CD14-positive monocyte (primary cell): ENCODE results near the gene MADD. TPM values are rescaled to one million over a fixed set of nuclear protein-coding genes. Genes with fewer than 3 reads are reported as not detected.
A peak's percentile ranks its signal among the peaks of the same experiment; 100 is the strongest.

Source experiments
- DNase-seq, 3 donors: peaks; one replicate each; pipeline ENCODE4 v3.0.0-alpha.2; 2011 to 2022
- H2AFZ ChIP-seq: 2 replicates; pipeline ENCODE4 v1.6.0; 2012; ENCODE audit warnings: mild to moderate bottlenecking, low read depth, low read length, inconsistent platforms; ENCODE audit not compliant: insufficient read depth, poor library complexity, severe bottlenecking
- H3K27ac ChIP-seq, 2 donors: 1 replicate in 1 of 2; 2 replicates in 1 of 2; pipeline ENCODE4 v1.5.1; 2012 to 2013; ENCODE audit warnings: low read length in 2 of 2, control low read depth in 1 of 2, inconsistent platforms in 1 of 2, low read depth in 1 of 2, mild to moderate bottlenecking in 1 of 2
- H3K27me3 ChIP-seq, 2 donors: one replicate each; pipeline versions ENCODE4 v1.6.0 to v1.6.1; 2011 to 2013; ENCODE audit warnings: low read length in 2 of 2; ENCODE audit not compliant: control insufficient read depth in 2 of 2, insufficient read depth in 2 of 2
- H3K36me3 ChIP-seq, 2 donors: replicated peaks in 1 of 2; 1 replicate in 1 of 2; 2 replicates in 1 of 2; pipeline versions ENCODE4 v1.5.1 to v1.6.1; 2012 to 2013; ENCODE audit warnings: low read length in 2 of 2, control low read depth in 1 of 2, inconsistent platforms in 1 of 2, mild to moderate bottlenecking in 1 of 2; ENCODE audit not compliant: insufficient read depth in 2 of 2, control insufficient read depth in 1 of 2
- H3K4me1 ChIP-seq, 2 donors: 1 replicate in 1 of 2; 2 replicates in 1 of 2; pipeline versions ENCODE4 v1.5.1 to v1.6.1; 2012 to 2013; ENCODE audit warnings: low read length in 2 of 2, control low read depth in 1 of 2, inconsistent platforms in 1 of 2, mild to moderate bottlenecking in 1 of 2, moderate library complexity in 1 of 2; ENCODE audit not compliant: insufficient read depth in 2 of 2, control insufficient read depth in 1 of 2
- H3K4me2 ChIP-seq: replicated peaks from 2 replicates; pipeline ENCODE3; 2012; ENCODE audit warnings: low read length, moderate library complexity, mild to moderate bottlenecking; ENCODE audit not compliant: poor library complexity, severe bottlenecking; ENCODE audit errors: extremely low read depth
- H3K4me3 ChIP-seq, 3 experiments: fragments of 200-600 bp in 1 of 3; sonication (generic) in 1 of 3; replicated peaks in 1 of 3; 1 replicate in 2 of 3; 2 replicates in 1 of 3; pipeline ENCODE4 v1.5.1; 2011 to 2013; ENCODE audit warnings: low read length in 3 of 3, mild to moderate bottlenecking in 3 of 3, control low read depth in 2 of 3, low read depth in 2 of 3, inconsistent platforms in 1 of 3, moderate library complexity in 1 of 3
- H3K79me2 ChIP-seq: 2 replicates; pipeline ENCODE4 v1.6.0; 2012; ENCODE audit warnings: mild to moderate bottlenecking, control low read depth, inconsistent platforms, low read length, moderate library complexity; ENCODE audit not compliant: insufficient read depth
- H3K9ac ChIP-seq: 2 replicates; pipeline ENCODE4 v1.6.0; 2017; ENCODE audit warnings: low read length, mild to moderate bottlenecking; ENCODE audit not compliant: insufficient read depth, poor library complexity, severe bottlenecking
- H3K9me3 ChIP-seq, 2 donors: replicated peaks in 1 of 2; 1 replicate in 1 of 2; 2 replicates in 1 of 2; pipeline versions ENCODE4 v1.5.1 to v1.6.1; 2012 to 2013; ENCODE audit warnings: low read length in 2 of 2, control low read depth in 1 of 2; ENCODE audit not compliant: control insufficient read depth in 1 of 2, insufficient read depth in 1 of 2
- H4K20me1 ChIP-seq: 2 replicates; pipeline ENCODE4 v1.6.0; 2012; ENCODE audit warnings: mild to moderate bottlenecking, low read length, control low read depth, moderate library complexity; ENCODE audit not compliant: insufficient read depth
- H3K27ac Mint-ChIP-seq, 7 donors: one replicate each; pipeline ENCODE4 v1.8.0; 2020; ENCODE audit warnings: mild to moderate bottlenecking in 7 of 7, mixed read lengths in 7 of 7, moderate library complexity in 6 of 7, inconsistent platforms in 2 of 7
- H3K27me3 Mint-ChIP-seq, 3 donors: one replicate each; pipeline ENCODE4 v1.8.0; 2021 to 2022; ENCODE audit warnings: low read depth in 3 of 3, mild to moderate bottlenecking in 3 of 3, mixed read lengths in 3 of 3, moderate library complexity in 3 of 3, inconsistent platforms in 1 of 3
- H3K36me3 Mint-ChIP-seq, 2 donors: one replicate each; pipeline ENCODE4 v1.8.0; 2020; ENCODE audit warnings: mixed read lengths in 2 of 2, inconsistent platforms in 1 of 2, mild to moderate bottlenecking in 1 of 2
- H3K4me1 Mint-ChIP-seq: one replicate; pipeline ENCODE4 v1.8.0; 2020; ENCODE audit warnings: mild to moderate bottlenecking, mixed read lengths
- H3K4me3 Mint-ChIP-seq, 2 donors: one replicate each; pipeline ENCODE4 v1.8.0; 2020; ENCODE audit warnings: mild to moderate bottlenecking in 2 of 2, mixed read lengths in 2 of 2, moderate library complexity in 1 of 2
- H3K9me3 Mint-ChIP-seq, 7 donors: one replicate each; pipeline ENCODE4 v1.8.0; 2020 to 2022; ENCODE audit warnings: mixed read lengths in 7 of 7, mild to moderate bottlenecking in 6 of 7, moderate library complexity in 6 of 7, inconsistent platforms in 2 of 7
- WGBS: methylation state at CpG from one replicate; pipeline ENCODE4 v1.1.5; 2013; ENCODE audit warnings: missing lambda C conversion rate; ENCODE audit not compliant: insufficient coverage; 5-methylcytosine and 5-hydroxymethylcytosine counted together
- intact Hi-C, 2 donors: fragments of 100-400 bp; cut with micrococcal nuclease; formaldehyde crosslinking; loops; one replicate each; pipeline versions ENCODE4 v1.15.0 to v1.15.1; 2023
- polyA plus RNA-seq, 3 donors: library from polyadenylated mRNA; depleted of rRNA in 1 of 3; unstranded in 2 of 3; stranded (reverse) in 1 of 3; fragments of 300-500 nt in 2 of 3; fragments of >200 nt in 1 of 3; fragmentation: Illumina TruSeq in 2 of 3; gene quantifications; 1 replicate in 2 of 3; 2 replicates in 1 of 3; pipeline ENCODE4 v1.2.3, GENCODE V29; 2012 to 2021
- TF ChIP-seq, protein P1 (sequence below): fragments of 200-600 bp; IDR thresholded peaks from one replicate; pipeline ENCODE4 v1.8.0; 2022; ENCODE audit warnings: antibody characterized with exemption, mild to moderate bottlenecking

MADD gene
- polyA plus RNA-seq, 3 donors = 6.4 to 58.1 (median 12.2) TPM

DNA sequence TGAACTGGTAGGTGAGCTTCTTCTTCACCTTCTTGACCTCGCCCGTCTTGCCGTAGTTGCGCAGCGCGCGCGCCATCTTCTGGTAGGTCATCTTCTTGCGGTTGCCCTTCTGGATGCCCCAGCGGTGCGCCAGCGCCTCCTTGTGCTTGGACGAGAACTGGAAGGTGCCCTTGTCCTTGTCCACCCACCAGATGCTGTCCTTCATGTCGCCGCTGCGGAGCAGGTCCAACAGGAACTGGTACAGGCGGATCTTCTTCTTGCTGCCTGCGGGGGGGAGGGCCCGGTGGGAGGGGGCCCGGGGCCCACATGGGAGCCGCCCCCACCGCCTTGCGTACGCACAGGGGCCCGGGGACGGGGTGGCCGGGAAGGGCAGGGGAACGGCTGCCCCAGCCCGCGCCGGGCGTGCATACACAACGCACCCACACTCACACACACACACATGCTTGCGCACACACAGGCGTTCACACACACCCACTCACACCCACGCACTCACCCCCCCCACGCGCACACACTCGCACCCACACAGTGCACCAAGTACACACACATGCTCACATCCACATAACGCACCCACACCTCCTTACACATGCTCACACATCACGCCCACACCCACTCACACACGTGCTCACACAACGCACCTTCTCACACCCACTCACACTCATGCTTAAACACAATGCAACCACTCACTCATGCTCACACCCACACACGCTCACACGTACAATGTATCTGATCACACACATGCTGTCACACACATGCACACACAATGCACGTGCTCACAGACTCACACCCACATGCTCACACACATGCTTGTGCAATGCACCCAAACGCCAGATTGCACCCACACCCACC lies 85.6 kb downstream of the MADD start:
- H3K27ac ChIP-seq = no peak overlapping the region
- no peak overlapping the region for H3K4me3 ChIP-seq
- H3K4me2 ChIP-seq = no peak overlapping the region
- Mint-ChIP-seq H3K9me3 (peaks cover 0 to 2% (median 0%) of the 10 kb centered on the region in 7 donors), H3K4me1 (peaks cover 17% of the 10 kb centered on the region), H3K27me3 (peaks cover 0 to 1% (median 0%) of the 10 kb centered on the region in 3 donors), H3K36me3 (peaks cover 13 to 25% of the 10 kb centered on the region in 2 donors), H3K4me3 (no peak overlapping the region), H3K27ac (peak overlapping the region in 1 of 7 donors; percentile 21)
- TF ChIP-seq, protein P1, sequence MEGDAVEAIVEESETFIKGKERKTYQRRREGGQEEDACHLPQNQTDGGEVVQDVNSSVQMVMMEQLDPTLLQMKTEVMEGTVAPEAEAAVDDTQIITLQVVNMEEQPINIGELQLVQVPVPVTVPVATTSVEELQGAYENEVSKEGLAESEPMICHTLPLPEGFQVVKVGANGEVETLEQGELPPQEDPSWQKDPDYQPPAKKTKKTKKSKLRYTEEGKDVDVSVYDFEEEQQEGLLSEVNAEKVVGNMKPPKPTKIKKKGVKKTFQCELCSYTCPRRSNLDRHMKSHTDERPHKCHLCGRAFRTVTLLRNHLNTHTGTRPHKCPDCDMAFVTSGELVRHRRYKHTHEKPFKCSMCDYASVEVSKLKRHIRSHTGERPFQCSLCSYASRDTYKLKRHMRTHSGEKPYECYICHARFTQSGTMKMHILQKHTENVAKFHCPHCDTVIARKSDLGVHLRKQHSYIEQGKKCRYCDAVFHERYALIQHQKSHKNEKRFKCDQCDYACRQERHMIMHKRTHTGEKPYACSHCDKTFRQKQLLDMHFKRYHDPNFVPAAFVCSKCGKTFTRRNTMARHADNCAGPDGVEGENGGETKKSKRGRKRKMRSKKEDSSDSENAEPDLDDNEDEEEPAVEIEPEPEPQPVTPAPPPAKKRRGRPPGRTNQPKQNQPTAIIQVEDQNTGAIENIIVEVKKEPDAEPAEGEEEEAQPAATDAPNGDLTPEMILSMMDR = peak; percentile 28
- no peaks in the 10 kb centered on the region for H3K27me3 ChIP-seq
- peaks cover 45% of the 10 kb centered on the region for H3K79me2 ChIP-seq
- H3K36me3 ChIP-seq = peaks cover 48 to 74% of the 10 kb centered on the region in 2 donors
- no peak for DNase-seq
- no peak overlapping the region for H2AFZ ChIP-seq
- H3K4me1 ChIP-seq = peaks cover 19 to 21% of the 10 kb centered on the region in 2 donors
- intact Hi-C loops = no loop called here
- H3K9ac ChIP-seq = no peak overlapping the region
- H4K20me1 ChIP-seq = peaks cover 100% of the 10 kb centered on the region
- no peaks in the 10 kb centered on the region for H3K9me3 ChIP-seq
- 92% methylated on average over 32 of the region's 47 CpGs for WGBS

DNA sequence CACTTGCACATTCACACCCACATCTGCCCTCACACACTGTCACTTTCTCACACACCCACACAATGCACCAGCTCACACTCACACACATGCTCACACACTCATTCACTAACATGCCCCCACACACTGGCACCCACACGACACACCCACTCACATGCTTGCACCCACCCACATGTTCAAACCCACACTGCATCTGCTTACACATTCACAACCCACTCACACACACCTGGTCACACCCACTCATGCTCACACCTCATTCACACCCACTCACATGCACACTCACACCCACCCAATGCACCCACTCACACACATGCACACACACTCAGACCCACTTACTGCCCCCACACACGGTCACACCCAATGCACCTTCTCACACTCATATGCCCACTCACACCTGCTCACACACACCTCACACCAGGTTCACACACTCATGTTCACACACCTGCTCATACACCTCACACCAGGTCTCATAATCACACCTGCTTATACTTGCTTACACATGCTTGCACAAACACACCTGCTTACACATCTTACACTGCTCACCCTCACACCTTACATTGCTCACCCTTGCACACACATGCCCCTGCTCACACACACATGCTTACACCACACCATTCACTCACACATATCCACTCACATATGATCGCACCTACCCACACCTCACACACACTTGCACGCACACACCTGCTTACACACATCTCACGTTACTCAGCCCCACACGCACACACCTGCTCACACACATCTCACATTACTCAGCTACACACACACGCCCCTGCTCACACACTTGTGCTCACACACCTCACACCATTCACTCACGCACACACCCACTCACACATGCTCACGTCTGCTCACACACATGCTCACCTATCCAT lies 86.4 kb downstream of the MADD start:
- Mint-ChIP-seq H3K27ac (no peak overlapping the region), H3K4me3 (no peak overlapping the region), H3K36me3 (peaks cover 12 to 29% of the 10 kb centered on the region in 2 donors), H3K4me1 (peaks cover 26% of the 10 kb centered on the region), H3K27me3 (no peaks in the 10 kb centered on the region), H3K9me3 (peaks cover 0 to 2% (median 0%) of the 10 kb centered on the region in 7 donors)
- no peaks in the 10 kb centered on the region for H3K9me3 ChIP-seq
- H2AFZ ChIP-seq = no peak overlapping the region
- TF ChIP-seq, protein P1 = no peak
- peaks cover 100% of the 10 kb centered on the region for H4K20me1 ChIP-seq
- H3K4me2 ChIP-seq = no peak overlapping the region
- H3K27me3 ChIP-seq = no peaks in the 10 kb centered on the region
- intact Hi-C loops = no loop called here
- peak overlapping the region in 1 of 2 donors; percentile 8 for H3K27ac ChIP-seq
- WGBS = 85% methylated on average over 9 of the region's 9 CpGs
- no peak for DNase-seq
- H3K9ac ChIP-seq = no peak overlapping the region
- H3K36me3 ChIP-seq = peaks cover 50 to 78% of the 10 kb centered on the region in 2 donors
- no peak overlapping the region for H3K4me3 ChIP-seq
- peaks cover 53% of the 10 kb centered on the region for H3K79me2 ChIP-seq
- peaks cover 26 to 30% of the 10 kb centered on the region in 2 donors for H3K4me1 ChIP-seq
